IMR-90 (cell line): ENCODE data around the gene UNC5B. TPM values are rescaled to one million over a fixed set of nuclear protein-coding genes. Genes with fewer than 3 reads are reported as not detected.

ENCODE experiments used
- ATAC-seq: fragments of 200-7000 bp; cut with Tn5 transposase; 2 replicates; pipeline ENCODE4 v1.9.1; 2020; ENCODE audit warnings: low read depth, mild to moderate bottlenecking, moderate library complexity
- BruUV-seq: library from RNA; stranded (reverse); fragments of 400-500 nt; replicated peaks from 2 replicates; lab custom pipeline; 2021; lab: Mats Ljungman, UMichigan
- CTCF ChIA-PET: fragments of 300-600 bp; formaldehyde crosslinking; extraction: SDS; loops from one replicate; lab custom pipeline; 2021; ENCODE audit warnings: antibody characterized with exemption; lab: Yijun Ruan, JAX
- POLR2A ChIA-PET: fragments of 300-600 bp; sonication (Branson Sonifier 250); formaldehyde crosslinking; loops from one replicate; lab custom pipeline; 2022; ENCODE audit warnings: antibody characterized with exemption; ENCODE audit not compliant: unreplicated experiment; lab: Charles Lee
- DNase-seq: peaks from one replicate; pipeline ENCODE4 v3.0.0; 2013
- H2AFZ ChIP-seq: replicated peaks from 2 replicates; pipeline ENCODE3; 2013; ENCODE audit warnings: low read length, mild to moderate bottlenecking; ENCODE audit not compliant: poor library complexity
- H2AK5ac ChIP-seq: 2 replicates; pipeline ENCODE4 v1.6.1; 2013; ENCODE audit warnings: low read depth, low read length, inconsistent platforms
- H2AK9ac ChIP-seq: replicated peaks from 2 replicates; pipeline ENCODE3; 2013; ENCODE audit warnings: mild to moderate bottlenecking, low read depth, low read length, moderate library complexity; ENCODE audit not compliant: poor library complexity
- H2BK120ac ChIP-seq: 2 replicates; pipeline ENCODE4 v1.6.1; 2013; ENCODE audit warnings: low read depth, low read length, inconsistent platforms
- H2BK15ac ChIP-seq: 3 replicates; pipeline ENCODE4 v1.6.1; 2013; ENCODE audit warnings: low read depth, low read length, inconsistent platforms
- H2BK20ac ChIP-seq: 2 replicates; pipeline ENCODE4 v1.6.1; 2013; ENCODE audit warnings: low read depth, mild to moderate bottlenecking, inconsistent platforms, low read length, moderate library complexity
- H2BK5ac ChIP-seq: 2 replicates; pipeline ENCODE4 v1.6.1; 2013; ENCODE audit warnings: mild to moderate bottlenecking, low read depth, low read length, inconsistent platforms; ENCODE audit not compliant: poor library complexity, severe bottlenecking
- H3K14ac ChIP-seq: replicated peaks from 2 replicates; pipeline ENCODE4 v1.6.1; 2013; ENCODE audit warnings: low read depth, low read length, inconsistent platforms
- H3K18ac ChIP-seq: 2 replicates; pipeline ENCODE4 v1.6.1; 2013; ENCODE audit warnings: low read depth, low read length, control low read depth
- H3K23ac ChIP-seq: 2 replicates; pipeline ENCODE4 v1.6.1; 2013; ENCODE audit warnings: low read depth, low read length, inconsistent platforms
- H3K27ac ChIP-seq: 2 replicates; pipeline ENCODE4 v1.5.1; 2013; ENCODE audit warnings: mild to moderate bottlenecking, control low read depth, low read length; ENCODE audit not compliant: insufficient read depth
- H3K27me3 ChIP-seq: 2 replicates; pipeline ENCODE4 v1.6.1; 2013; ENCODE audit warnings: low read length; ENCODE audit not compliant: control insufficient read depth, insufficient read depth
- H3K36me3 ChIP-seq: 2 replicates; pipeline ENCODE4 v1.6.1; 2013; ENCODE audit warnings: low read length, mixed read lengths; ENCODE audit not compliant: control insufficient read depth, insufficient read depth
- H3K4ac ChIP-seq: 2 replicates; pipeline ENCODE4 v1.6.1; 2013; ENCODE audit warnings: low read depth, low read length, inconsistent platforms
- H3K4me1 ChIP-seq: 2 replicates; pipeline ENCODE4 v1.6.1; 2013; ENCODE audit warnings: low read length, mixed read lengths; ENCODE audit not compliant: control insufficient read depth, insufficient read depth
- H3K4me2 ChIP-seq: 2 replicates; pipeline ENCODE4 v1.6.1; 2013; ENCODE audit warnings: low read depth, mild to moderate bottlenecking, control low read depth, low read length, moderate library complexity
- H3K4me3 ChIP-seq: 2 replicates; pipeline ENCODE4 v1.5.1; 2013; ENCODE audit warnings: low read depth, mild to moderate bottlenecking, control low read depth, low read length, moderate library complexity; ENCODE audit not compliant: insufficient read depth
- H3K56ac ChIP-seq: 2 replicates; pipeline ENCODE4 v1.6.1; 2013; ENCODE audit warnings: low read length, inconsistent platforms; ENCODE audit not compliant: insufficient read depth; ENCODE audit errors: extremely low read depth
- H3K79me1 ChIP-seq, 2 experiments: 2 replicates each; pipeline ENCODE4 v1.6.1; 2013; ENCODE audit warnings: low read length in 2 of 2, inconsistent platforms in 1 of 2, low read depth in 1 of 2
- H3K9ac ChIP-seq: 2 replicates; pipeline ENCODE4 v1.6.1; 2013; ENCODE audit warnings: low read depth, low read length, control low read depth
- H3K9me1 ChIP-seq: 2 replicates; pipeline ENCODE4 v1.6.1; 2013; ENCODE audit warnings: low read length, inconsistent platforms; ENCODE audit not compliant: insufficient read depth
- H3K9me3 ChIP-seq: 2 replicates; pipeline ENCODE4 v1.6.1; 2013; ENCODE audit warnings: low read length; ENCODE audit not compliant: control insufficient read depth, insufficient read depth
- H4K20me1 ChIP-seq: 2 replicates; pipeline ENCODE4 v1.6.1; 2013; ENCODE audit warnings: low read length, inconsistent platforms; ENCODE audit not compliant: insufficient read depth
- H4K5ac ChIP-seq: 2 replicates; pipeline ENCODE4 v1.6.1; 2013; ENCODE audit warnings: mild to moderate bottlenecking, low read depth, low read length, control low read depth
- H4K8ac ChIP-seq, 2 experiments: 2 replicates each; pipeline ENCODE4 v1.6.1; 2013; ENCODE audit warnings: low read depth in 2 of 2, low read length in 2 of 2, control low read depth in 1 of 2, inconsistent platforms in 1 of 2
- H4K91ac ChIP-seq: 2 replicates; pipeline ENCODE4 v1.6.1; 2013; ENCODE audit warnings: low read depth, low read length, inconsistent platforms; ENCODE audit not compliant: insufficient read depth
- CEBPB ChIP-seq: IDR thresholded peaks from 2 replicates; pipeline ENCODE4 v1.6.1; 2012; ENCODE audit warnings: low read depth, low read length, improper control_type of control experiment
- CHD1 ChIP-seq: IDR thresholded peaks from 2 replicates; pipeline ENCODE4 v1.6.1; 2012; ENCODE audit warnings: low read depth, low read length, improper control_type of control experiment
- CTCF ChIP-seq: conservative IDR thresholded peaks from 2 replicates; pipeline ENCODE4 v1.5.1; 2012; ENCODE audit warnings: mild to moderate bottlenecking, low read depth, low read length, improper control_type of control experiment
- MXI1 ChIP-seq: IDR thresholded peaks from 2 replicates; pipeline ENCODE4 v1.6.1; 2012; ENCODE audit warnings: low read depth, mild to moderate bottlenecking, low read length, moderate library complexity, borderline replicate concordance
- POLR2A ChIP-seq: IDR thresholded peaks from 2 replicates; pipeline ENCODE4 v1.6.1; 2012; ENCODE audit warnings: mild to moderate bottlenecking, low read depth, low read length
- RAD21 ChIP-seq: IDR thresholded peaks from 2 replicates; pipeline ENCODE4 v1.6.1; 2012; ENCODE audit warnings: low read length, improper control_type of control experiment
- RFX5 ChIP-seq: IDR thresholded peaks from 2 replicates; pipeline ENCODE4 v1.8.0; 2012; ENCODE audit warnings: low read depth, mild to moderate bottlenecking, low read length, moderate library complexity
- SMC3 ChIP-seq: fragments of 150-350 bp; IDR thresholded peaks from 2 replicates; pipeline ENCODE4 v1.6.1; 2016; ENCODE audit warnings: low read depth, mild to moderate bottlenecking, antibody characterized with exemption, low read length, moderate library complexity
- WGBS, 2 experiments: methylation state at CpG; one replicate each; pipeline versions ENCODE4 v1.1.5 to v1.1.7; 2013; ENCODE audit warnings: missing lambda C conversion rate in 2 of 2; ENCODE audit not compliant: insufficient read length in 1 of 2; ENCODE audit errors: extremely low coverage in 2 of 2; 5-methylcytosine and 5-hydroxymethylcytosine counted together
- dilution Hi-C: fragments of 300-500 bp; cut with HindIII; formaldehyde crosslinking; loops from one replicate; pipeline ENCODE4 v1.14.3; 2018; ENCODE audit warnings: low sequenced_read_pairs; ENCODE audit not compliant: unreplicated experiment
- in situ Hi-C: fragments of 300-500 bp; cut with MboI; formaldehyde crosslinking; loops from 3 replicates; pipeline ENCODE4 v1.14.3; 2019; ENCODE audit warnings: low sequenced_read_pairs, inconsistent platforms, mixed read lengths
- intact Hi-C: fragments of 100-400 bp; cut with micrococcal nuclease; formaldehyde crosslinking; loops from 2 replicates; pipeline ENCODE4 v1.10.0; 2022
- polyA plus RNA-seq, 3 experiments: library from polyadenylated mRNA; depleted of rRNA; stranded (reverse); fragments of >200 nt; gene quantifications; 2 replicates each; pipeline ENCODE4 v1.2.3, GENCODE V29; 2012; ENCODE audit warnings: low replicate concordance in 1 of 3
- total RNA-seq: library from RNA; depleted of rRNA; stranded (reverse); fragments of >200 nt; gene quantifications from 2 replicates; pipeline ENCODE4 v1.2.3, GENCODE V29; 2012
- TF ChIP-seq, protein P1 (sequence below): fragments of 150-350 bp; IDR thresholded peaks from 2 replicates; pipeline ENCODE4 v1.6.1; 2016; ENCODE audit warnings: low read depth, mild to moderate bottlenecking, low read length, moderate library complexity, borderline replicate concordance

Gene UNC5B
- total and polyA plus RNA-seq, 2 of the 4 experiments (the other 2 are of a cell fraction) = 1.6 to 4.2 TPM

- TF ChIP-seq CEBPB (no peak), RAD21 (no peak), SMC3 (no peak), MXI1 (no peak)
Observed at GRCh38 chr10:71319800-71320392, 107.5 kb downstream of the UNC5B start (continued).

DNA sequence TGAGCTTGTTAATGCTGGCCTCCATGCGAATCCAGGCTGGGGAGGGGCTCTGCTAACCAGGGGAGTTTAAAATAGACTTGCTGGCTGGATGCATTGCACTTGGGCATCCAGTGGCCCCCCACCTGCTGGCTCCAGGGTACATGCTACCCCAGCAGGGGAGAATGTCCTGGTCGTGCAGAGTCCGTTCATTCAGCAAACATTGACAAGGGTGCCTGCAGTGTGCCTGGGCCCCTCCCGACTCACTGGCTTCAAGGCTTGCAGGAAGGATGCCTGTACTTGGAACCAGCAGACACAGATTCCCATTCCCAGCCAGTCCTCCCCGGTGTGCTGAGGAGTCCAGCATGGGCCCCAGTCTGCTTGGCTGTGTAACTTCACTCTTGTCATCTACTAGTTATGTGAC, 108.2 kb downstream of the UNC5B start:
- dilution Hi-C loops = no loop called here
- Histone ChIP-seq H3K9me3 (no peaks in the 10 kb centered on the region), H4K91ac (no peak overlapping the region), H3K56ac (no peak overlapping the region), H3K23ac (no peak overlapping the region), H3K4ac (no peak overlapping the region), H3K14ac (no peak overlapping the region), H4K5ac (no peak overlapping the region), H3K9ac (no peak overlapping the region), H2AK9ac (no peak overlapping the region), H4K20me1 (no peaks in the 10 kb centered on the region), H3K4me2 (no peak overlapping the region), H3K79me1 (no peaks in the 10 kb centered on the region), H3K36me3 (peaks cover 3% of the 10 kb centered on the region; the same call in 1 of the 2 replicates), H2BK120ac (no peak overlapping the region), H3K9me1 (no peaks in the 10 kb centered on the region; the same call in 1 of the 2 replicates), H3K18ac (no peak overlapping the region), H2AFZ (no peak overlapping the region), H3K4me1 (no peaks in the 10 kb centered on the region; the same call in 1 of the 2 replicates), H2AK5ac (no peak overlapping the region), H4K8ac (no peak overlapping the region), H3K27ac (no peak overlapping the region), H2BK15ac (no peak overlapping the region), H2BK20ac (no peak overlapping the region), H3K27me3 (no peaks in the 10 kb centered on the region), H3K4me3 (no peak overlapping the region), H2BK5ac (no peak overlapping the region)
- no CpG with 5 or more reads among the region's 5 CpGs for WGBS, 2 experiments
- intact Hi-C loops = no loop called here
- TF ChIP-seq POLR2A (no peak), RFX5 (no peak), CTCF (no peak), CHD1 (no peak)
- TF ChIP-seq, protein P1, sequence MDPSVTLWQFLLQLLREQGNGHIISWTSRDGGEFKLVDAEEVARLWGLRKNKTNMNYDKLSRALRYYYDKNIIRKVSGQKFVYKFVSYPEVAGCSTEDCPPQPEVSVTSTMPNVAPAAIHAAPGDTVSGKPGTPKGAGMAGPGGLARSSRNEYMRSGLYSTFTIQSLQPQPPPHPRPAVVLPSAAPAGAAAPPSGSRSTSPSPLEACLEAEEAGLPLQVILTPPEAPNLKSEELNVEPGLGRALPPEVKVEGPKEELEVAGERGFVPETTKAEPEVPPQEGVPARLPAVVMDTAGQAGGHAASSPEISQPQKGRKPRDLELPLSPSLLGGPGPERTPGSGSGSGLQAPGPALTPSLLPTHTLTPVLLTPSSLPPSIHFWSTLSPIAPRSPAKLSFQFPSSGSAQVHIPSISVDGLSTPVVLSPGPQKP = no peak
- POLR2A ChIA-PET = no interaction called here
- CTCF ChIA-PET = interaction anchor here (2.1 kb wide), 1 partner anchor 14 kb away, joined by 5 read pairs; no protein-coding TSS in a partner anchor
- ATAC-seq = no peak
- no peak for DNase-seq
- in situ Hi-C loops = no loop called here
- BruUV-seq = no TSS peak
